ENCODE measurements around the gene SYCP3. TPM values are rescaled to one million over a fixed set of nuclear protein-coding genes. Genes with fewer than 3 reads are reported as not detected.

Gene SYCP3
- polyA plus RNA-seq, 1 of the 3 experiments (the other 2 are of a cell fraction), result 0.07 TPM

DNA sequence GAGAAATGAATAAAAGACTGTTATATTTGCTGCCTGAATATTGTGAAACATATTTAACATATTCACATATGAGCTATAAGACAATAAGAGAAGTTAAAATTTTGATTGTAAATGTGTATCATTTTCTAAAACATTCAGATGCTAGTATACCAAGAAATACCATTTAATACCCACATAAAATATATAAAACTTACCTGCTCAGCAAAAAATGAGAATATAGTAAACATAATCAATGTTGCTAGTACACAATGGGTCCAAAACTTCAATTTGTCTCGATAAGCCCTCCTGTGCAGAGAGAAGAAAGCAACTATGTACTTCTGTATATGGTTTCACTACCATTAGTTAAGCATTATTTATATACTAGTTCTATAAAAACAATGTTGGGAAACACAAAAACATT, 9.6 kb upstream of the SYCP3 start:
- Histone ChIP-seq H3K27me3 (ENCODE audit: insufficient read depth) (no peaks in the 10 kb centered on the region), H4K20me1 (ENCODE audit: insufficient read depth) (no peaks in the 10 kb centered on the region), H3K4me2 (no peak overlapping the region), H3K4me1 (ENCODE audit: control insufficient read depth in 1 of 2, insufficient read depth in 2 of 2, low read depth in 1 of 2, low read length in 1 of 2) (peaks cover 0 to 4% of the 10 kb centered on the region in 2 experiments; a peak in 2 of 4 replicates), H3K27ac (ENCODE audit: low read depth in 2 of 2, low read length in 1 of 2) (no peak overlapping the region), H3K9ac (no peak overlapping the region), H2AFZ (ENCODE audit: low read depth) (no peak overlapping the region), H3K9me2 (no peaks in the 10 kb centered on the region), H3K9me3 (no peaks in the 10 kb centered on the region), H3K79me2 (ENCODE audit: insufficient read depth) (no peaks in the 10 kb centered on the region), H3K36me3 (replicated peaks in 1 of 2; ENCODE audit: control insufficient read depth in 1 of 2, insufficient read depth in 2 of 2, low read length in 1 of 2) (peaks cover 23 to 35% of the 10 kb centered on the region in 2 experiments), H3F3A (replicated peaks; ENCODE audit: insufficient read depth) (no peaks in the 10 kb centered on the region), H3K4me3 (ENCODE audit: low read depth in 2 of 2, low read length in 1 of 2) (no peak overlapping the region)
- ChIA-PET POLR2A (no interaction called here), CTCF (interaction anchor here (0.6 to 3.7 kb wide), 3 partner anchors 11 to 26 kb away, joined by 3 to 18 read pairs (median 4); no protein-coding TSS in a partner anchor)
- 93% methylated on average over 1 of the region's 1 CpG for WGBS (ENCODE audit: low lambda C conversion rate)
- TF ChIP-seq, protein P1, sequence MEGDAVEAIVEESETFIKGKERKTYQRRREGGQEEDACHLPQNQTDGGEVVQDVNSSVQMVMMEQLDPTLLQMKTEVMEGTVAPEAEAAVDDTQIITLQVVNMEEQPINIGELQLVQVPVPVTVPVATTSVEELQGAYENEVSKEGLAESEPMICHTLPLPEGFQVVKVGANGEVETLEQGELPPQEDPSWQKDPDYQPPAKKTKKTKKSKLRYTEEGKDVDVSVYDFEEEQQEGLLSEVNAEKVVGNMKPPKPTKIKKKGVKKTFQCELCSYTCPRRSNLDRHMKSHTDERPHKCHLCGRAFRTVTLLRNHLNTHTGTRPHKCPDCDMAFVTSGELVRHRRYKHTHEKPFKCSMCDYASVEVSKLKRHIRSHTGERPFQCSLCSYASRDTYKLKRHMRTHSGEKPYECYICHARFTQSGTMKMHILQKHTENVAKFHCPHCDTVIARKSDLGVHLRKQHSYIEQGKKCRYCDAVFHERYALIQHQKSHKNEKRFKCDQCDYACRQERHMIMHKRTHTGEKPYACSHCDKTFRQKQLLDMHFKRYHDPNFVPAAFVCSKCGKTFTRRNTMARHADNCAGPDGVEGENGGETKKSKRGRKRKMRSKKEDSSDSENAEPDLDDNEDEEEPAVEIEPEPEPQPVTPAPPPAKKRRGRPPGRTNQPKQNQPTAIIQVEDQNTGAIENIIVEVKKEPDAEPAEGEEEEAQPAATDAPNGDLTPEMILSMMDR (IDR thresholded peaks at IDR 0.05), result no peak
- no peak for TF ChIP-seq EZH2phosphoT487 (IDR thresholded peaks at IDR 0.05; ENCODE audit: borderline replicate concordance, low read depth)
- TF ChIP-seq YY1 (IDR thresholded peaks at IDR 0.05; ENCODE audit: low read depth), result no peak
- no peak for DNase-seq

DNA sequence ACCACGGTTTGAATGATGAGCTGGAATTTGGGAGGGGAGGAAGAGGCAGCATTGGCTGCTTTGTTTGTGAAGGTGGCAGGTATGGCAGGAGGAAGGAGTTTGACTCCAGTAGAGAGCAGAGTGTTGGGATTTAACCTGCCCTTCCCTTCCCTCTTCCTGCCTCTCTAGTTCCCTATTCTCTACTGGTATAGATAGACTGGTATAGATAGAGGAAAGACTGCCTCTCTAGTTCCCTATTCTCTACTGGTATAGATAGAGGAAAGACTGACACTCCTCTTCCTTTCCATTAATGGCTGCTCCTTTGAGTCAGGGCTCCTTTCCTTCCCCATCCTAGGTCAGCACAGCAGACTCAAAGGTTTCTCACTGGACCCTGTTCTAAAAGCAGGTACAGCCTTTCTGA, 8.4 kb upstream of the SYCP3 start:
- POLR2A ChIA-PET, result no interaction called here
- H3F3A ChIP-seq (replicated peaks; ENCODE audit: insufficient read depth), result no peaks in the 10 kb centered on the region
- no peaks in the 10 kb centered on the region for H3K27me3 ChIP-seq (ENCODE audit: insufficient read depth)
- no peaks in the 10 kb centered on the region for H3K79me2 ChIP-seq (ENCODE audit: insufficient read depth)
- no peak overlapping the region for H3K27ac ChIP-seq (ENCODE audit: low read depth in 2 of 2, low read length in 1 of 2)
- no peak overlapping the region for H3K9ac ChIP-seq
- TF ChIP-seq NFIC (IDR thresholded peaks at IDR 0.05; ENCODE audit: borderline replicate concordance) (no peak), MEF2A (IDR thresholded peaks at IDR 0.05; ENCODE audit: borderline replicate concordance, low read depth) (no peak), FOXM1 (IDR thresholded peaks at IDR 0.05; ENCODE audit: low read depth) (no peak), TEAD4 (IDR thresholded peaks at IDR 0.05; ENCODE audit: borderline replicate concordance, insufficient read depth) (no peak), RFX5 (IDR thresholded peaks at IDR 0.05; ENCODE audit: low read length) (no peak), POLR2AphosphoS5 (IDR thresholded peaks at IDR 0.05; ENCODE audit: low read depth, low read length) (no peak), NRF1 (IDR thresholded peaks at IDR 0.05; ENCODE audit: low read depth, low read length) (no peak), JUND (IDR thresholded peaks at IDR 0.05) (no peak), GABPA (IDR thresholded peaks at IDR 0.05; ENCODE audit: low read depth) (no peak), EP300 (IDR thresholded peaks at IDR 0.05; ENCODE audit: borderline replicate concordance in 1 of 2, low read depth in 1 of 2, low read length in 1 of 2) (no peak), USF2 (IDR thresholded peaks at IDR 0.05; ENCODE audit: borderline replicate concordance, low read depth, low read length) (no peak), GATA2 (CRISPR knock-in tag; IDR thresholded peaks at IDR 0.05) (no peak), MXI1 (IDR thresholded peaks at IDR 0.05; ENCODE audit: low read depth, low read length) (no peak), TCF12 (IDR thresholded peaks at IDR 0.05) (no peak), FOXJ3 (CRISPR knock-in tag; IDR thresholded peaks at IDR 0.05) (no peak), PBX3 (IDR thresholded peaks at IDR 0.05) (no peak), RAD21 (IDR thresholded peaks at IDR 0.05; ENCODE audit: low read length) (no peak), RXRA (IDR thresholded peaks at IDR 0.05; ENCODE audit: borderline replicate concordance, low read depth) (no peak)
- TF ChIP-seq, protein P2, sequence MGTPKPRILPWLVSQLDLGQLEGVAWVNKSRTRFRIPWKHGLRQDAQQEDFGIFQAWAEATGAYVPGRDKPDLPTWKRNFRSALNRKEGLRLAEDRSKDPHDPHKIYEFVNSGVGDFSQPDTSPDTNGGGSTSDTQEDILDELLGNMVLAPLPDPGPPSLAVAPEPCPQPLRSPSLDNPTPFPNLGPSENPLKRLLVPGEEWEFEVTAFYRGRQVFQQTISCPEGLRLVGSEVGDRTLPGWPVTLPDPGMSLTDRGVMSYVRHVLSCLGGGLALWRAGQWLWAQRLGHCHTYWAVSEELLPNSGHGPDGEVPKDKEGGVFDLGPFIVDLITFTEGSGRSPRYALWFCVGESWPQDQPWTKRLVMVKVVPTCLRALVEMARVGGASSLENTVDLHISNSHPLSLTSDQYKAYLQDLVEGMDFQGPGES (IDR thresholded peaks at IDR 0.05; ENCODE audit: low read depth, low read length), result no peak
- no peak overlapping the region for H2AFZ ChIP-seq (ENCODE audit: low read depth)
- peaks cover 25 to 34% of the 10 kb centered on the region in 2 experiments for H3K36me3 ChIP-seq (replicated peaks in 1 of 2; ENCODE audit: control insufficient read depth in 1 of 2, insufficient read depth in 2 of 2, low read length in 1 of 2)
- H4K20me1 ChIP-seq (ENCODE audit: insufficient read depth), result no peaks in the 10 kb centered on the region
- 75% methylated on average over 1 of the region's 1 CpG for WGBS (ENCODE audit: low lambda C conversion rate)
- no peaks in the 10 kb centered on the region for H3K9me2 ChIP-seq
- H3K9me3 ChIP-seq, result no peaks in the 10 kb centered on the region
- H3K4me2 ChIP-seq, result no peak overlapping the region
- peaks cover 0 to 4% of the 10 kb centered on the region in 2 experiments; a peak in 2 of 4 replicates for H3K4me1 ChIP-seq (ENCODE audit: control insufficient read depth in 1 of 2, insufficient read depth in 2 of 2, low read depth in 1 of 2, low read length in 1 of 2)
- CTCF ChIA-PET, result interaction anchor here (1.4 to 3.7 kb wide), 4 partner anchors 12 to 1801 kb away, joined by 3 to 18 read pairs (median 7); no protein-coding TSS in a partner anchor
- no peak for DNase-seq
- H3K4me3 ChIP-seq (ENCODE audit: low read depth in 2 of 2, low read length in 1 of 2), result no peak overlapping the region

All from SK-N-SH (cell line).